Hepatocyte (in vitro differentiated cells): ENCODE measurements around the gene GPD1. TPM values are rescaled to one million over a fixed set of nuclear protein-coding genes. Genes with fewer than 3 reads are reported as not detected.

Experiments
- DNase-seq: peaks from one replicate; pipeline ENCODE4 v3.0.0-alpha.2; 2016; ENCODE audit warnings: low spot score
- H2AFZ ChIP-seq: fragments of 200-600 bp; sonication (generic); 2 replicates; pipeline ENCODE4 v1.6.0; 2016; ENCODE audit warnings: antibody characterized with exemption, mild to moderate bottlenecking
- H3K27ac ChIP-seq: fragments of 200-600 bp; sonication (generic); 2 replicates; pipeline ENCODE4 v1.5.1; 2016; ENCODE audit warnings: mild to moderate bottlenecking
- H3K27me3 ChIP-seq: fragments of 200-600 bp; sonication (generic); 2 replicates; pipeline ENCODE4 v1.6.1; 2016
- H3K36me3 ChIP-seq: fragments of 200-600 bp; sonication (generic); replicated peaks from 2 replicates; pipeline ENCODE4 v1.5.1; 2016; ENCODE audit warnings: low read depth; ENCODE audit not compliant: insufficient read depth
- H3K4me1 ChIP-seq: fragments of 200-600 bp; sonication (generic); 2 replicates; pipeline ENCODE4 v1.5.1; 2016; ENCODE audit warnings: mild to moderate bottlenecking, moderate library complexity; ENCODE audit not compliant: insufficient read depth
- H3K4me2 ChIP-seq: fragments of 200-600 bp; sonication (generic); 2 replicates; pipeline ENCODE4 v1.6.0; 2016
- H3K4me3 ChIP-seq: fragments of 200-600 bp; sonication (generic); 2 replicates; pipeline ENCODE4 v1.5.1; 2016; ENCODE audit warnings: mild to moderate bottlenecking
- H3K79me2 ChIP-seq: fragments of 200-600 bp; sonication (generic); 2 replicates; pipeline ENCODE4 v1.6.0; 2017; ENCODE audit warnings: mild to moderate bottlenecking
- H3K9me2 ChIP-seq: fragments of 200-600 bp; sonication (generic); replicated peaks from 2 replicates; pipeline ENCODE4 v1.6.0; 2017; ENCODE audit warnings: mild to moderate bottlenecking; ENCODE audit not compliant: insufficient read depth
- H3K9me3 ChIP-seq: fragments of 200-600 bp; sonication (generic); 2 replicates; pipeline ENCODE4 v1.5.1; 2016; ENCODE audit warnings: low read depth, mild to moderate bottlenecking
- H4K20me1 ChIP-seq: fragments of 200-600 bp; sonication (generic); 2 replicates; pipeline ENCODE4 v1.6.0; 2016; ENCODE audit warnings: mild to moderate bottlenecking; ENCODE audit not compliant: insufficient read depth, poor library complexity, severe bottlenecking
- CTCF ChIP-seq: fragments of 200-600 bp; sonication (generic); IDR thresholded peaks from 2 replicates; pipeline ENCODE4 v1.5.1; 2016; ENCODE audit warnings: antibody characterized with exemption, mild to moderate bottlenecking; ENCODE audit not compliant: poor library complexity
- EZH2 ChIP-seq: fragments of 200-600 bp; sonication (generic); IDR thresholded peaks from 2 replicates; pipeline ENCODE4 v1.6.1; 2016; ENCODE audit warnings: antibody characterized with exemption, mild to moderate bottlenecking, borderline replicate concordance
- EZH2phosphoT487 ChIP-seq: fragments of 200-600 bp; sonication (generic); IDR thresholded peaks from one replicate; pipeline ENCODE4 v1.6.1; 2018; ENCODE audit warnings: antibody characterized with exemption, mild to moderate bottlenecking, low read depth, moderate library complexity; ENCODE audit not compliant: unreplicated experiment, severe bottlenecking
- WGBS: methylation state at CpG from one replicate; pipeline ENCODE4 v1.1.6; 2016; ENCODE audit warnings: low lambda C conversion rate; ENCODE audit errors: missing lambda C conversion rate; 5-methylcytosine and 5-hydroxymethylcytosine counted together
- polyA plus RNA-seq: library from polyadenylated mRNA; unstranded; fragments of >200 nt; fragmentation: Nextera tagmentation; extraction: Ambion mirVana; gene quantifications from 2 replicates; pipeline ENCODE4 v1.2.1, GENCODE V29; 2016
- total RNA-seq: library from RNA; depleted of rRNA; stranded (reverse); fragments of >200 nt; gene quantifications from 2 replicates; pipeline ENCODE4 v1.2.3, GENCODE V29; 2014

The GPD1 gene
- total and polyA plus RNA-seq, 2 experiments from 2014 or later, result 30.6 to 64.1 TPM

GRCh38 chr12:50070314-50071060 is 33.3 kb upstream of the GPD1 start:
- Histone ChIP-seq H3K4me1 (no peaks in the 10 kb centered on the region), H3K27ac (no peak overlapping the region), H3K79me2 (no peaks in the 10 kb centered on the region), H3K4me2 (no peak overlapping the region), H3K36me3 (no peaks in the 10 kb centered on the region), H3K27me3 (no peaks in the 10 kb centered on the region), H2AFZ (peak overlapping the region; percentile 3), H3K9me2 (no peaks in the 10 kb centered on the region), H3K9me3 (no peaks in the 10 kb centered on the region), H4K20me1 (no peaks in the 10 kb centered on the region), H3K4me3 (no peak overlapping the region)
- peak; percentile 90 for DNase-seq
- TF ChIP-seq EZH2phosphoT487 (no peak), CTCF (peak; percentile 97)
- WGBS, result 55% methylated on average over 9 of the region's 9 CpGs

- no peak overlapping the region for H2AFZ ChIP-seq
- 61% methylated on average over 7 of the region's 10 CpGs for WGBS
- TF ChIP-seq CTCF (no peak), EZH2phosphoT487 (no peak), EZH2 (no peak)
Observed at GRCh38 chr12:50072198-50072907, 31.5 kb upstream of the GPD1 start.

GRCh38 chr12:50073206-50073605 is 30.6 kb upstream of the GPD1 start:
- Histone ChIP-seq H3K79me2 (no peaks in the 10 kb centered on the region), H3K9me2 (no peaks in the 10 kb centered on the region)

More at GRCh38 chr12:50072198-50072907, 31.5 kb upstream of the GPD1 start:
- H3K9me2 ChIP-seq, result no peaks in the 10 kb centered on the region
- H3K27me3 ChIP-seq, result no peaks in the 10 kb centered on the region
- H3K9me3 ChIP-seq, result no peaks in the 10 kb centered on the region
- no peaks in the 10 kb centered on the region for H3K4me1 ChIP-seq
- no peak overlapping the region for H3K4me3 ChIP-seq
- no peaks in the 10 kb centered on the region for H3K79me2 ChIP-seq
- H3K4me2 ChIP-seq, result no peak overlapping the region
- no peaks in the 10 kb centered on the region for H4K20me1 ChIP-seq
- H3K27ac ChIP-seq, result no peak overlapping the region
- H3K36me3 ChIP-seq, result no peaks in the 10 kb centered on the region
- no peak for DNase-seq

More at GRCh38 chr12:50073206-50073605, 30.6 kb upstream of the GPD1 start:
- H3K4me3 ChIP-seq, result no peak overlapping the region
- no peaks in the 10 kb centered on the region for H4K20me1 ChIP-seq
- H3K4me2 ChIP-seq, result no peak overlapping the region
- no peak for DNase-seq
- H3K4me1 ChIP-seq, result no peaks in the 10 kb centered on the region
- H2AFZ ChIP-seq, result no peak overlapping the region
- no peaks in the 10 kb centered on the region for H3K27me3 ChIP-seq
- WGBS, result 79% methylated on average over 7 of the region's 7 CpGs
- no peak overlapping the region for H3K27ac ChIP-seq
- TF ChIP-seq CTCF, result no peak
- TF ChIP-seq EZH2phosphoT487, result no peak
- no peak for TF ChIP-seq EZH2
- H3K9me3 ChIP-seq, result no peaks in the 10 kb centered on the region
- H3K36me3 ChIP-seq, result no peaks in the 10 kb centered on the region
